WTC11 (cell line): ENCODE data around the gene C5orf58. TPM values are rescaled to one million over a fixed set of nuclear protein-coding genes. Genes with fewer than 3 reads are reported as not detected.

Source experiments
- ATAC-seq: fragments of 200-7000 bp; cut with Tn5 transposase; 2 replicates; pipeline ENCODE4 v1.10.0; 2021; ENCODE audit warnings: mild to moderate bottlenecking, moderate library complexity
- CTCF ChIA-PET: fragments of 300-600 bp; sonication (Branson Sonifier 250); formaldehyde crosslinking; loops from one replicate; lab custom pipeline; 2021; ENCODE audit warnings: antibody characterized with exemption; lab: Charles Lee
- POLR2A ChIA-PET: fragments of 350-600 bp; sonication (Branson Sonifier 250); formaldehyde crosslinking; loops from one replicate; lab custom pipeline; 2021; ENCODE audit warnings: antibody characterized with exemption; lab: Charles Lee
- DNase-seq: peaks from one replicate; pipeline ENCODE4 v3.0.0; 2021; ENCODE audit warnings: low spot score
- H3K27ac Mint-ChIP-seq: 2 replicates; pipeline ENCODE4 v1.8.0; 2021; ENCODE audit warnings: mixed read lengths
- H3K27me3 Mint-ChIP-seq: 2 replicates; pipeline ENCODE4 v1.8.0; 2021; ENCODE audit warnings: low read depth, mild to moderate bottlenecking, moderate library complexity, mixed read lengths
- H3K36me3 Mint-ChIP-seq: 2 replicates; pipeline ENCODE4 v1.8.0; 2021; ENCODE audit warnings: mixed read lengths
- H3K4me1 Mint-ChIP-seq: 2 replicates; pipeline ENCODE4 v1.8.0; 2022; ENCODE audit warnings: mixed read lengths
- H3K4me3 Mint-ChIP-seq: 2 replicates; pipeline ENCODE4 v1.8.0; 2021; ENCODE audit warnings: mild to moderate bottlenecking, moderate library complexity, mixed read lengths
- H3K9me3 Mint-ChIP-seq: 2 replicates; pipeline ENCODE4 v1.8.0; 2021; ENCODE audit warnings: mixed read lengths
- ATF6 ChIP-seq: sonication (generic); formaldehyde crosslinking; IDR thresholded peaks from 2 replicates; pipeline ENCODE4 v1.8.1; 2023; ENCODE audit warnings: mild to moderate bottlenecking, missing genetic modification reagents
- CBFB ChIP-seq: sonication (generic); formaldehyde crosslinking; IDR thresholded peaks from 2 replicates; pipeline ENCODE4 v1.8.1; 2022; ENCODE audit warnings: mild to moderate bottlenecking, low read depth, missing genetic modification reagents
- CREB1 ChIP-seq: sonication (generic); formaldehyde crosslinking; IDR thresholded peaks from 2 replicates; pipeline ENCODE4 v1.8.0; 2023; ENCODE audit warnings: mild to moderate bottlenecking, missing genetic modification reagents
- FOXK1 ChIP-seq: sonication (generic); formaldehyde crosslinking; IDR thresholded peaks from 2 replicates; pipeline ENCODE4 v1.8.0; 2022; ENCODE audit warnings: mild to moderate bottlenecking, moderate library complexity, missing genetic modification reagents
- NFE2L1 ChIP-seq: sonication (generic); formaldehyde crosslinking; IDR thresholded peaks from 2 replicates; pipeline ENCODE4 v1.8.1; 2023; ENCODE audit warnings: missing genetic modification reagents
- SMAD3 ChIP-seq: sonication (generic); formaldehyde crosslinking; IDR thresholded peaks from 2 replicates; pipeline ENCODE4 v1.8.0; 2022; ENCODE audit warnings: missing genetic modification reagents, mild to moderate bottlenecking, borderline replicate concordance
- ZBTB21 ChIP-seq: sonication (generic); formaldehyde crosslinking; IDR thresholded peaks from 2 replicates; pipeline ENCODE4 v1.8.1; 2023; ENCODE audit warnings: mild to moderate bottlenecking, missing genetic modification reagents, borderline replicate concordance
- ZMAT4 ChIP-seq: fragments of 250-450 bp; sonication (Bioruptor Pico); IDR thresholded peaks from 2 replicates; pipeline ENCODE4 v1.9.0; 2021; ENCODE audit warnings: mild to moderate bottlenecking
- total RNA-seq: library from RNA; stranded (reverse); gene quantifications from 3 replicates; pipeline ENCODE4 v1.2.3, GENCODE V29; 2021
- TF ChIP-seq, protein P1 (sequence below): sonication (generic); formaldehyde crosslinking; IDR thresholded peaks from 2 replicates; pipeline ENCODE4 v1.8.0; 2023; ENCODE audit warnings: mild to moderate bottlenecking, missing genetic modification reagents
- TF ChIP-seq, protein P2 (sequence below): fragments of 250-450 bp; sonication (Bioruptor Pico); IDR thresholded peaks from 2 replicates; pipeline ENCODE4 v1.8.0; 2021; ENCODE audit warnings: mild to moderate bottlenecking
- TF ChIP-seq, protein P3 (sequence below): sonication (generic); formaldehyde crosslinking; IDR thresholded peaks from 2 replicates; pipeline ENCODE4 v1.8.0; 2022; ENCODE audit warnings: missing genetic modification reagents

C5orf58 gene
- total RNA-seq, 1 experiment from 2014 or later: 2.0 TPM

GRCh38 chr5:170263906-170264305 is 31.1 kb downstream of the C5orf58 start (continued):
- TF ChIP-seq, protein P1, sequence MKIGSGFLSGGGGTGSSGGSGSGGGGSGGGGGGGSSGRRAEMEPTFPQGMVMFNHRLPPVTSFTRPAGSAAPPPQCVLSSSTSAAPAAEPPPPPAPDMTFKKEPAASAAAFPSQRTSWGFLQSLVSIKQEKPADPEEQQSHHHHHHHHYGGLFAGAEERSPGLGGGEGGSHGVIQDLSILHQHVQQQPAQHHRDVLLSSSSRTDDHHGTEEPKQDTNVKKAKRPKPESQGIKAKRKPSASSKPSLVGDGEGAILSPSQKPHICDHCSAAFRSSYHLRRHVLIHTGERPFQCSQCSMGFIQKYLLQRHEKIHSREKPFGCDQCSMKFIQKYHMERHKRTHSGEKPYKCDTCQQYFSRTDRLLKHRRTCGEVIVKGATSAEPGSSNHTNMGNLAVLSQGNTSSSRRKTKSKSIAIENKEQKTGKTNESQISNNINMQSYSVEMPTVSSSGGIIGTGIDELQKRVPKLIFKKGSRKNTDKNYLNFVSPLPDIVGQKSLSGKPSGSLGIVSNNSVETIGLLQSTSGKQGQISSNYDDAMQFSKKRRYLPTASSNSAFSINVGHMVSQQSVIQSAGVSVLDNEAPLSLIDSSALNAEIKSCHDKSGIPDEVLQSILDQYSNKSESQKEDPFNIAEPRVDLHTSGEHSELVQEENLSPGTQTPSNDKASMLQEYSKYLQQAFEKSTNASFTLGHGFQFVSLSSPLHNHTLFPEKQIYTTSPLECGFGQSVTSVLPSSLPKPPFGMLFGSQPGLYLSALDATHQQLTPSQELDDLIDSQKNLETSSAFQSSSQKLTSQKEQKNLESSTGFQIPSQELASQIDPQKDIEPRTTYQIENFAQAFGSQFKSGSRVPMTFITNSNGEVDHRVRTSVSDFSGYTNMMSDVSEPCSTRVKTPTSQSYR (CRISPR knock-in tag): no peak

- no peak for DNase-seq
- peaks cover 68% of the 10 kb centered on the region for H3K4me1 Mint-ChIP-seq
- CTCF ChIA-PET: interaction anchor here (0.7 to 6.1 kb wide), 14 partner anchors 9 to 358 kb away, joined by 3 to 89 read pairs (median 8); no protein-coding TSS in a partner anchor
- TF ChIP-seq ZBTB21 (CRISPR knock-in tag): no peak
- TF ChIP-seq, protein P2, sequence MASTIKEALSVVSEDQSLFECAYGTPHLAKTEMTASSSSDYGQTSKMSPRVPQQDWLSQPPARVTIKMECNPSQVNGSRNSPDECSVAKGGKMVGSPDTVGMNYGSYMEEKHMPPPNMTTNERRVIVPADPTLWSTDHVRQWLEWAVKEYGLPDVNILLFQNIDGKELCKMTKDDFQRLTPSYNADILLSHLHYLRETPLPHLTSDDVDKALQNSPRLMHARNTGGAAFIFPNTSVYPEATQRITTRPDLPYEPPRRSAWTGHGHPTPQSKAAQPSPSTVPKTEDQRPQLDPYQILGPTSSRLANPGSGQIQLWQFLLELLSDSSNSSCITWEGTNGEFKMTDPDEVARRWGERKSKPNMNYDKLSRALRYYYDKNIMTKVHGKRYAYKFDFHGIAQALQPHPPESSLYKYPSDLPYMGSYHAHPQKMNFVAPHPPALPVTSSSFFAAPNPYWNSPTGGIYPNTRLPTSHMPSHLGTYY (CRISPR knock-in tag): no peak
- TF ChIP-seq, protein P3, sequence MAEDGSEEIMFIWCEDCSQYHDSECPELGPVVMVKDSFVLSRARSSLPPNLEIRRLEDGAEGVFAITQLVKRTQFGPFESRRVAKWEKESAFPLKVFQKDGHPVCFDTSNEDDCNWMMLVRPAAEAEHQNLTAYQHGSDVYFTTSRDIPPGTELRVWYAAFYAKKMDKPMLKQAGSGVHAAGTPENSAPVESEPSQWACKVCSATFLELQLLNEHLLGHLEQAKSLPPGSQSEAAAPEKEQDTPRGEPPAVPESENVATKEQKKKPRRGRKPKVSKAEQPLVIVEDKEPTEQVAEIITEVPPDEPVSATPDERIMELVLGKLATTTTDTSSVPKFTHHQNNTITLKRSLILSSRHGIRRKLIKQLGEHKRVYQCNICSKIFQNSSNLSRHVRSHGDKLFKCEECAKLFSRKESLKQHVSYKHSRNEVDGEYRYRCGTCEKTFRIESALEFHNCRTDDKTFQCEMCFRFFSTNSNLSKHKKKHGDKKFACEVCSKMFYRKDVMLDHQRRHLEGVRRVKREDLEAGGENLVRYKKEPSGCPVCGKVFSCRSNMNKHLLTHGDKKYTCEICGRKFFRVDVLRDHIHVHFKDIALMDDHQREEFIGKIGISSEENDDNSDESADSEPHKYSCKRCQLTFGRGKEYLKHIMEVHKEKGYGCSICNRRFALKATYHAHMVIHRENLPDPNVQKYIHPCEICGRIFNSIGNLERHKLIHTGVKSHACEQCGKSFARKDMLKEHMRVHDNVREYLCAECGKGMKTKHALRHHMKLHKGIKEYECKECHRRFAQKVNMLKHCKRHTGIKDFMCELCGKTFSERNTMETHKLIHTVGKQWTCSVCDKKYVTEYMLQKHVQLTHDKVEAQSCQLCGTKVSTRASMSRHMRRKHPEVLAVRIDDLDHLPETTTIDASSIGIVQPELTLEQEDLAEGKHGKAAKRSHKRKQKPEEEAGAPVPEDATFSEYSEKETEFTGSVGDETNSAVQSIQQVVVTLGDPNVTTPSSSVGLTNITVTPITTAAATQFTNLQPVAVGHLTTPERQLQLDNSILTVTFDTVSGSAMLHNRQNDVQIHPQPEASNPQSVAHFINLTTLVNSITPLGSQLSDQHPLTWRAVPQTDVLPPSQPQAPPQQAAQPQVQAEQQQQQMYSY (CRISPR knock-in tag): no peak
- no peak for TF ChIP-seq ATF6 (CRISPR knock-in tag)
- no peak for TF ChIP-seq SMAD3 (CRISPR knock-in tag)
- TF ChIP-seq ZMAT4 (CRISPR knock-in tag): no peak
- TF ChIP-seq, protein P1 (CRISPR knock-in tag): no peak
- no peak for TF ChIP-seq NFE2L1
- no peak for TF ChIP-seq CBFB (CRISPR knock-in tag)
- no peak for TF ChIP-seq CREB1
- TF ChIP-seq FOXK1: no peak
- TF ChIP-seq, all 79 proteins: peak for 0
- peak; percentile 38; the same call in 1 of the 2 replicates for ATAC-seq
- Mint-ChIP-seq H3K27me3 (peaks cover 4% of the 10 kb centered on the region; the same call in 1 of the 2 replicates), H3K9me3 (no peaks in the 10 kb centered on the region), H3K27ac (peak overlapping the region; percentile 50), H3K36me3 (no peaks in the 10 kb centered on the region), H3K4me3 (no peak overlapping the region)
- POLR2A ChIA-PET: interaction anchor here (0.7 kb wide), 2 partner anchors 13 to 132 kb away, joined by 3 to 7 read pairs; no protein-coding TSS in a partner anchor
Observed at GRCh38 chr5:170265522-170265921, 32.7 kb downstream of the C5orf58 start.
